HFF-Myc (cell line): ENCODE measurements around the gene CDC25C.
"Not testable (repeated sequence)": the region's sequence is repeated elsewhere in the genome, so short reads cannot be mapped to it uniquely, and the experiment has no call there.

Experiments
- DNase-seq: peaks from one replicate; pipeline ENCODE4 v3.0.0-alpha.2; 2011; ENCODE audit warnings: low read depth; ENCODE audit errors: extremely low read depth
- H3K4me3 ChIP-seq: replicated peaks from 2 replicates; pipeline ENCODE4 v1.5.1; 2011; ENCODE audit warnings: low read depth, mild to moderate bottlenecking, control low read depth, low read length
- TF ChIP-seq, protein P1 (sequence below): IDR thresholded peaks from 2 replicates; pipeline ENCODE4 v1.5.1; 2012; ENCODE audit warnings: mild to moderate bottlenecking, low read depth, low read length, control low read depth; ENCODE audit errors: missing control alignments

The CDC25C gene

DNA sequence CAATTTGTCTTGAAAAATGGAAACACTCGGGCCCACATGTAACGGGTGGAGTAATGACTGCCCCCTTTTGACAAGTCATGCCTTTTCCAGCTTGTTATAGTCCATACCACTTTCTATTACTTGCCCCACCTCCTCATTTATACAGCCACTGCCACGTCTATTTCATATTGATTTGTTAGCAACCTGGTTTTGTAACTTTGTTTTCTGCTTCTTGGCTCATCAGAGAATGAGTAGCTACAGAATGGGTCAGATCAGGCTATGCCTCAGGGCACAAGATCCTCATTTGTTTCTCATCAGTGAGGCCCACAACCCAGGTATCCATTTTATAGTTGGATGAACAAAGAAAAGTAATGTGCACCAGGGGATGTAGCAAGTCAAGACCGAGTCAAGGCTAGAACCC is 58.9 kb downstream of the CDC25C start:
- H3K4me3 ChIP-seq: no peak overlapping the region
- no peak for DNase-seq
- TF ChIP-seq, protein P1, sequence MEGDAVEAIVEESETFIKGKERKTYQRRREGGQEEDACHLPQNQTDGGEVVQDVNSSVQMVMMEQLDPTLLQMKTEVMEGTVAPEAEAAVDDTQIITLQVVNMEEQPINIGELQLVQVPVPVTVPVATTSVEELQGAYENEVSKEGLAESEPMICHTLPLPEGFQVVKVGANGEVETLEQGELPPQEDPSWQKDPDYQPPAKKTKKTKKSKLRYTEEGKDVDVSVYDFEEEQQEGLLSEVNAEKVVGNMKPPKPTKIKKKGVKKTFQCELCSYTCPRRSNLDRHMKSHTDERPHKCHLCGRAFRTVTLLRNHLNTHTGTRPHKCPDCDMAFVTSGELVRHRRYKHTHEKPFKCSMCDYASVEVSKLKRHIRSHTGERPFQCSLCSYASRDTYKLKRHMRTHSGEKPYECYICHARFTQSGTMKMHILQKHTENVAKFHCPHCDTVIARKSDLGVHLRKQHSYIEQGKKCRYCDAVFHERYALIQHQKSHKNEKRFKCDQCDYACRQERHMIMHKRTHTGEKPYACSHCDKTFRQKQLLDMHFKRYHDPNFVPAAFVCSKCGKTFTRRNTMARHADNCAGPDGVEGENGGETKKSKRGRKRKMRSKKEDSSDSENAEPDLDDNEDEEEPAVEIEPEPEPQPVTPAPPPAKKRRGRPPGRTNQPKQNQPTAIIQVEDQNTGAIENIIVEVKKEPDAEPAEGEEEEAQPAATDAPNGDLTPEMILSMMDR: no peak

DNA sequence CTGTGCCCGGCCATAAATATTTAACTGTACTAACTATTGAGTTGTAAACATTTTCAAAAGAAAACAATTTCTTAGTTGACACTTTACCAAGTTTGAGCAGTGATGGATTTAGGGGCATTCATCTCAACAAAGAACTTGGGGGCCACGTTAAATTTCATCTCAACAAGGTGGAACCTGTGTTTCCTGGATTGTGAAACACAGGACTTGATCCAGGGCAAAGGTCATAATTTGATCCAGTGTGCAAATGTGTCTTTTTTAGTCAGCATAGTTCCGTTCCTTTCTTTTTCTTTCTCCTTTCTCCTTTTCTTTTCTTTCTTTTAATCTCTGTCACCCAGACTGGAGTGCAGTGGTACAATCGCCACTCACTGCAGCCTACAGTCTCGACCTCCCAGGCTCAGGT is 60.3 kb downstream of the CDC25C start:
- DNase-seq: no peak
- H3K4me3 ChIP-seq: no peak overlapping the region
- TF ChIP-seq, protein P1: no peak

DNA sequence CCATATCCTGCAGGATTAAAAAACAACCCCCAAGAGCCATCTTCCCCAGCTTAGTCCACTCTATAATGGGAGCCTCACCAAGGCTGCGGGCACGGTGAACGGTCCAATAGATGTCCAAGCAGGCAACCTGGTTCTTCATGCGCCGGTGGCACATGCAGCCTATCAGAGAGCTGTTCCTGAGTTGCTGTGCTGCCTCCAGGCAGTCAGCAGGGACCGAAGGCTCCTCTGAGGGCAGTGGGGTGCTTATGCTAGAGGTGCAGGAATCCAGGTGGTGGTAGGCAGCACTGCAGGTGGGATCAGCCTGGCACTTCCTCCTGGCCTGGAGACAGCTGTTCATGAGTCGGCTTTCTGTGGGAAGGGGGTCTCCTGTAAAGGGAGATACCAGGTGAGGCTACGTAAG is 67.4 kb downstream of the CDC25C start:
- DNase-seq: no peak
- H3K4me3 ChIP-seq: no peak overlapping the region
- TF ChIP-seq, protein P1: no peak

DNA sequence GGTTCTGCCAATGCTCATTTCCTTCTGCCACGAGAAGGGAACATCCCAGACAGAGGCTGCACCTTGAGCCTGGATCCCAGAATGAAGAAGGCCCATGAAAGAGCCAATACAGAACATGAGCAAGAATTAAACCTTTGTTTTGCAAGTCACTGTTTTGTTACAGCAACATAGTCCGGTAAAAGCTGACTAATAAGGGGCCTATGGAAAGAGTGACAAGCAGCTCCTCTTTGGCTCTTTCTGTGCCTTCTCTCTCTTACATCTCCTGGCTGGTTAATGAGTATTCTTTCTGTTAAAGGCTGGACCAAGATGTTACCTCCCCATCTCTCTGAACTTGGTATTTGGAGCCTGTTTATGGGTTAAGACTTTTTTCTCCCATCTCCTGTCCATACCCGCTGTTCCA is 68.0 kb downstream of the CDC25C start:
- TF ChIP-seq, protein P1: no peak
- H3K4me3 ChIP-seq: no peak overlapping the region
- DNase-seq: no peak

DNA sequence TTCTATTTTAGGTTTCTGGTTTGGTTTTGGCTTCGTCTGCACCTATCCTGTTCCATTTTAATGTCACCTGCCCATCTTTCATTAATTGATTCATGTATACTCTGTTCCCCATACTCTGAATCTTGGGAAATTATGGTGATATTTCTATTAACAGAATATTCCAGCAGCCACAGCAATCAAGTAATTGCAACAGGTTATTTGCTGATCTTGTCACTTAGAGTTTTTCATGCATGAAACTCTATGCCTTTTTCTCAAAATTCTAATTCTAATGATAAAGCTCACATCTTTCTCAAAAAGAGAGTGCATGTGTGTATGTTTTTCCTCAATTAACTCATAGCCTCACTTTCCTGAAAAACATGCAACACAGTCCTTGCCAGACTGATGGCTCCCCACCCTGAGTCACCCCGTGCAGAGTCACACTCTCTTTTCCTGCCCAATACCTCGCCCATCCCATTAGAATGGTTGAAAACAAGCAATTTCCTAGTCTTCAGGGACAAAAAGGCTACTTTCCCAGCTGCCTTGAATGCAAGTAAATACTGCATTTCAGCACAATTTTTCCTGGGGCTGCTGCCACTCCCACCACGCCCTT is 72.8 kb downstream of the CDC25C start:
- TF ChIP-seq, protein P1: no peak
- no peak overlapping the region for H3K4me3 ChIP-seq
- no peak for DNase-seq

DNA sequence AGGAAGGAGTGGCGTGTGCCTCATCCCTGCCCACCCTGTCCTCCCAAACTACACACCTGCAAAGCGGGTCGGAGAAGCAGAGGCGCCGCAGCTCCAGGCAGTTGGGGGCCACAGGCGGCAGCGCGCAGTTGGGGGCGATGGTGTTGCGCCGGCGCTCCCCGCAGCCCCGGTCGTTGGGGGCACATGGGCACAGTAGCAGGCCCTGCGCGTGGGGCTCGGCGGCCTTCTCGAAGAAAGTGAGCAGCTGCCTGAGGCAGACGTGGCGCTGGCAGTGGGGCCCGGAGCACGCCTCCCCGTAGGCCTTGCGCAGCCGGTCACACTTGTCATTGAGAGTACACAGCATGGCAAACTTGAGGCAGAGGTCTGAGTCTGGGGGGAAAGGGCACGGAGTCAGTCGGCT is 74.0 kb downstream of the CDC25C start:
- no peak overlapping the region for H3K4me3 ChIP-seq
- no peak for DNase-seq
- TF ChIP-seq, protein P1: no peak

DNA sequence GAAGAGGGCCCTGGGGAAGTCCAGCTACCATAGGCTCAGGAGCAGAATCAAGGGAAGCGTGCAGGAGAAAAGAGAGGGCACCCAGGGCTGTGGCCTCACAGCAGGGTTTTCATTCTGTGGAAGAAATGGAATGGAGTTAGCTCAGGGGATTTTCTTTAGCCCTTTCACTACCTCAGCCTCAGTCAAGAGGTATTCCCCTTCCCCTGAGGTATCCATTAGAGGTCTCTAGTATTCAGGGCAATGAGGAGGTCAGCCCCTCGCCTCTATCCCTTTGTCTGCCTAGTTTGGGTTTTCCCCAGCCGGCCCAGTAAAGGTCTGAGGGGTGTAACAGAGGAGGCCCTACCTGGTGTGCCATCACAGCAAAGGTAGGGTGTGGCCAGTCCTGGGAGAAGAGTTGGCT is 78.7 kb downstream of the CDC25C start:
- no peak for DNase-seq
- TF ChIP-seq, protein P1: no peak
- H3K4me3 ChIP-seq: no peak overlapping the region

DNA sequence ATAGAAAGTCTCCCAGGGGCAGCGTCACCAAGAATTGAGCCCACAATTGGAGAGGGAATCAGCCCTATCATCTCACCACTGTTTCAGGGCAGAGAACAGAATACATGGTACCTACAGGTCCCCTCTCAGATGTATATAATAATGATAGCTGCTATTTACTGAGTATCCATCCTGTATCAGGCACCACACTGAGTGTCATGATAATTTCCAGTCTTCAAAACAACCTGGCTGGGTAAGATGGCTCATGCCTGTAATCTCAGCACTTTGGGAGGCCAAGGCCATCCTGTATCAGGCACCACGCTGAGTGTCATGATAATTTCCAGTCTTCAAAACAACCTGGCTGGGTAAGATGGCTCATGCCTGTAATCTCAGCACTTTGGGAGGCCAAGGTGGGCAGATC is 83.8 kb downstream of the CDC25C start:
- not testable (repeated sequence) for H3K4me3 ChIP-seq, DNase-seq
